Measurements from ENCODE around the gene OGG1.

Gene OGG1

GRCh38 chr3:9754678-9755077 lies 4.9 kb downstream of the OGG1 start (continued):
- TF ChIP-seq TSHZ1 (tag by site-specific recombination; IDR thresholded peaks at IDR 0.05; ENCODE audit: borderline replicate concordance) = no peak
- TF ChIP-seq BCL11A (tag by site-specific recombination; IDR thresholded peaks at IDR 0.05; ENCODE audit: low read depth) = no peak
- TF ChIP-seq RBAK (tag by site-specific recombination; IDR thresholded peaks at IDR 0.05) = no peak
- peak; percentile 68 for TF ChIP-seq GLIS1 (tag by site-specific recombination; IDR thresholded peaks at IDR 0.05)

DNA sequence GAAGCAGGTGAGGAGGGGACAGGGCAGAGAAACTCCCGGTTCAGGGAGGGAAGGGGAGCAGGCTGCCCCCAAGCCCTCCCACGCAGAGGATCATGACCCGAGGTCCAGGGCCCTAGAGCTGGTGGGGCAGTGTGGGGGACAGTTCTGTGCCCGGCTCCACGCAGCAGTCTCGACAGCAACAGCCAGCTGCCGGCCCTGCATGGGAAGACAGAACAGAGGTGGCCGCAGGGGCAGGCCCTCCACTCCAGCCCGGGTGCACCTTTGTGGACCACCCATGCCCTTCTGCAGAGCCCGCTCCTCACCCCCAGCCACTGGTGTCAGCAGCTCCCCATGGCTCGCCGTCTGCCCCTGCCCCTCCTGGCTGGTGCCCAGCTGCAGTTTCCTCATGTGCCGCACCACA lies 7.7 kb downstream of the OGG1 start:
- no peaks in the 10 kb centered on the region for H3K9me3 ChIP-seq (ENCODE audit: control insufficient read depth, insufficient read depth, low read depth, low read length)

GRCh38 chr3:9760779-9761505 lies 11.2 kb downstream of the OGG1 start:
- CTCF ChIA-PET = interaction anchor here (0.8 kb wide), 1 partner anchor 9 kb away, joined by 3 read pairs; the partner anchor contains the start of gene CAMK1
- H3K9me3 ChIP-seq (ENCODE audit: control insufficient read depth, insufficient read depth, low read depth, low read length) = no peaks in the 10 kb centered on the region
- H3K27ac ChIP-seq (ENCODE audit: extremely low read depth, low read depth, low read length) = no peak overlapping the region
- no peak overlapping the region for H3K4me3 ChIP-seq (ENCODE audit: low read depth, low read length)
- H3K36me3 ChIP-seq (ENCODE audit: control insufficient read depth in 2 of 2, insufficient read depth in 1 of 2, low read length in 2 of 2) = peaks cover 16 to 80% of the 10 kb centered on the region in 2 experiments; a peak in 2 of 3 replicates
- POLR2A ChIA-PET = interaction anchor here (0.6 to 0.7 kb wide), 2 partner anchors 51 to 52 kb away, joined by 3 to 4 read pairs; no protein-coding TSS in a partner anchor
- TF ChIP-seq SCRT2 (tag by site-specific recombination; IDR thresholded peaks at IDR 0.05) (peak; percentile 31; the same call in 1 of the 2 replicates), ZNF623 (tag by site-specific recombination; IDR thresholded peaks at IDR 0.05) (peak; percentile 91), ZNF561 (tag by site-specific recombination; IDR thresholded peaks at IDR 0.05; ENCODE audit: borderline replicate concordance) (no peak)
- H3K4me1 ChIP-seq (ENCODE audit: control insufficient read depth, insufficient read depth, low read length) = no peaks in the 10 kb centered on the region

More for the DNA sequence above, 7.7 kb downstream of the OGG1 start:
- CTCF ChIA-PET = interaction anchor here (0.7 kb wide), 1 partner anchor 215 kb away, joined by 3 read pairs; no protein-coding TSS in a partner anchor
- Histone ChIP-seq H3K4me1 (ENCODE audit: control insufficient read depth, insufficient read depth, low read length) (no peaks in the 10 kb centered on the region), H3K4me3 (ENCODE audit: low read depth, low read length) (no peak overlapping the region), H3K36me3 (ENCODE audit: control insufficient read depth in 2 of 2, insufficient read depth in 1 of 2, low read length in 2 of 2) (peaks cover 11 to 79% of the 10 kb centered on the region in 2 experiments; a peak in 2 of 3 replicates), H3K27ac (ENCODE audit: extremely low read depth, low read depth, low read length) (no peak overlapping the region)
- POLR2A ChIA-PET = no interaction called here
- no peak for TF ChIP-seq WT1 (tag by site-specific recombination; IDR thresholded peaks at IDR 0.05)
- TF ChIP-seq PATZ1 (tag by site-specific recombination; IDR thresholded peaks at IDR 0.05) = no peak
- no peak for TF ChIP-seq ZNF488 (tag by site-specific recombination; IDR thresholded peaks at IDR 0.05)
- TF ChIP-seq ZNF426 (tag by site-specific recombination; IDR thresholded peaks at IDR 0.05) = no peak
- no peak for TF ChIP-seq ZBTB20 (tag by site-specific recombination; IDR thresholded peaks at IDR 0.05)
- no peak for TF ChIP-seq KLF17 (tag by site-specific recombination; IDR thresholded peaks at IDR 0.05)
- no peak for TF ChIP-seq ZNF2 (tag by site-specific recombination; IDR thresholded peaks at IDR 0.05)
- no peak for TF ChIP-seq ZNF350 (tag by site-specific recombination; IDR thresholded peaks at IDR 0.05)
- no peak for TF ChIP-seq ZNF544 (tag by site-specific recombination; IDR thresholded peaks at IDR 0.05)
- no peak for TF ChIP-seq ZNF112 (tag by site-specific recombination; IDR thresholded peaks at IDR 0.05)

Measured in HEK293 (cell line).